ENCODE data around the gene ABI2.
"Not testable (repeated sequence)": the region's sequence is repeated elsewhere in the genome, so short reads cannot be mapped to it uniquely, and the experiment has no call there.

The ABI2 gene

GRCh38 chr2:203327901-203328759, at the start of gene ABI2:
Gene ABI2, plus strand, starts transcription at chr2:203328394. Its CDS starts 121 bp downstream, at chr2:203328515.
- peak; percentile 91 for DNase-seq

DNA sequence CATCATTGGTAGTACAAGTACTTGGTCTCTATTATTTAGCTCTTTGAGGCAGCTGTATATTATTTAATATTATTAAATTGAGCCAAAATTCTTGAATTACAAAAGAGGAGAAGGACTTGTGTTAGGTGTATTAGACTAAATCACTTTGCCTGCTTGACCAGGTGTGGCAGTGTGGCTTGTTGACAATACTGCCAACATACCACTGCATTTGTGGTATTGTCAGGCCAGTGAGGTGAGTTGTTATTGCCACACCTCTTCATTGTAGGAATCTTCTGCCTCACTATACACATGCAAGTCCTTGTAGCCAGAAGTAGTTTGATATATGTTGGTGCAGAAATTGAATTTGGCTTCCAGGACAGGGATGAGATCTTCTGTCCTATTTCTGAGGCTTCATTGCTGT, 48.9 kb upstream of the ABI2 start:
- DNase-seq = no peak

DNA sequence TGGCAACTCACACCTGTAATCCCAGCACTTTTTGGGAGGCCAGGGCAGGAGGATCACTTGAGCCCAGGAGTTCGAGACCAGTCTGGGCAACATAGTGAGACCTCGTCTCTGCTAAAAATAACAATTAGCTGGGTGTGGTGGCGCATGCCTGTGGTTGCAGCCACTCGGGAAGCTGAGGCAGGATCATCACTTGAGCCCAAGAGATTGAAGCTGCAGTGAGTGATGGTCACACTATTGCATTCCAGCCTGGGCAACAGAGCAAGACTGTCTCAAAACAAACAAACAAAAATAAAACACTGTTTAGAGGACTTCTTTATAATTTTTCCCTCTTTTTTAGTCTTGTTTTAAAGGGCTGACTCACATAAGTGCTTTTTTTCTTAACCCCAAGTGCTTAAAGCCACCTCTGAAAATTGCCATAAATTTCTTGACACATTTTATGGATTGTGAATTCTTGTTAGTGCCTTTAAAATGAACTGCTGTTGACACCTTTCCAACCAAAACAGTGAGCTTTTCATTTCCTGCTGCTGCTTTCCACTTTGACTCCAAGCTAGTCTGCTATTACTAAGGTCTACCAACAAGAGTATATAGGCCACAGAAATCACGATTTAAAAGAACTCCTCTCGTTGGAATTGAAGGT, 47.6 kb upstream of the ABI2 start:
- no peak for DNase-seq

GRCh38 chr2:203282101-203282500, 46.1 kb upstream of the ABI2 start:
- DNase-seq = no peak

GRCh38 chr2:203286532-203286931, 41.7 kb upstream of the ABI2 start:
- no peak for DNase-seq

- DNase-seq = no peak
These were observed 26.5 kb upstream of the ABI2 start for GRCh38 chr2:203301667-203302066.

- not testable (repeated sequence) for DNase-seq
These were observed 25.6 kb upstream of the ABI2 start for GRCh38 chr2:203302586-203302985.

DNA sequence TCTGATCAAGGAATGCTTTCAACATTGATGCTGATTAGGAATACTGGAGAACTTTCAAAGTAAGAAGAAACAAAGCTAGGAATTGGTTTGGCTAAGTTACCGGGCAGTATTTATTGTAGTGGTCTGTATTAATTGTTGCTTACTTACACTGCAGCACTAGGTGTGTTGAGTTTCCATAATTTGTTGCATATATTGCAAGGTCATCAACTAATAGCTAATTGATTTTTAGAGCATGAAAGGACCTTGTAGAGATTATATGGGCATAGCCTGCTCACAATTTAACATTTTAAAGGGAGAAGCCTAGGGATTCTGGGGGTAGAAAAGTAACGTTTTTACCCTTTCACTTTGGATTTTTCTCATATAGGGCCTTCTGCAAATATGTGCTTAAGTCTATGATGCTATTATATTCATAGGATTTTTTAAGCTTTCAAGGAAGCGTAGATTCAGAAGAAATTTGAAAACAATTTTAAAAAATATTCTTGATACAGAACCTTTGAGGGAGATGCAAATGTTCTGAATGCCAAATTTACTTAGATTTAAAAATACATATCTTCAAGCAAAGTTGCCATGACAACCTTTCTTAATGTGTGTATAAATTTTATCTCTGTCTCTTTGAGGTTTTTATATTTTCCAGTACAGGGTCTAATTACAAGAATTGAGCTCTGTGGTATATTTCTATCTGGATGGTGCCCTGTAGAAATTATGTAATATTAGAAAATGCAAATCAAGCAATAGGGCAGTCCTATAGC, 17.3 kb upstream of the ABI2 start:
- DNase-seq = no peak

DNA sequence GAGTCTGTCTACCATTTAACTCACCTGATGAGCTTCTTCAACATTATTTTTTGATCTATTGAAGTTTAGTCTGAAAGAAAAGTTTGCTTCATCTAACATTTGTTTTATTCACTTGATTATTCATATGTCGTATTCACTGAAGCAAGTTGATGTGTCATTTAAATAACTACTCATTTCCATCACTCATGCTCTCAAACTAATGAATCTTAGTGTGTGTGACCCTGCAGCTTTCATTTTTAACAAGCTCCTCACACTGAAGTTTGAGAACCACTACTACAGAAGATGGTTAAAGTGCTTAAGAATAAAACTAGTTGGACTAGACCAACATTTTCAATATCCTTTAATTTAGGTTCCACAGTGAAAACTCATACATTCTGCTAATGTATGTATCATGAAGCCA, 1.8 kb upstream of the ABI2 start:
- no peak for DNase-seq

- DNase-seq = no peak
These were observed 653 bp upstream of the ABI2 start for GRCh38 chr2:203327582-203327900.

DNA sequence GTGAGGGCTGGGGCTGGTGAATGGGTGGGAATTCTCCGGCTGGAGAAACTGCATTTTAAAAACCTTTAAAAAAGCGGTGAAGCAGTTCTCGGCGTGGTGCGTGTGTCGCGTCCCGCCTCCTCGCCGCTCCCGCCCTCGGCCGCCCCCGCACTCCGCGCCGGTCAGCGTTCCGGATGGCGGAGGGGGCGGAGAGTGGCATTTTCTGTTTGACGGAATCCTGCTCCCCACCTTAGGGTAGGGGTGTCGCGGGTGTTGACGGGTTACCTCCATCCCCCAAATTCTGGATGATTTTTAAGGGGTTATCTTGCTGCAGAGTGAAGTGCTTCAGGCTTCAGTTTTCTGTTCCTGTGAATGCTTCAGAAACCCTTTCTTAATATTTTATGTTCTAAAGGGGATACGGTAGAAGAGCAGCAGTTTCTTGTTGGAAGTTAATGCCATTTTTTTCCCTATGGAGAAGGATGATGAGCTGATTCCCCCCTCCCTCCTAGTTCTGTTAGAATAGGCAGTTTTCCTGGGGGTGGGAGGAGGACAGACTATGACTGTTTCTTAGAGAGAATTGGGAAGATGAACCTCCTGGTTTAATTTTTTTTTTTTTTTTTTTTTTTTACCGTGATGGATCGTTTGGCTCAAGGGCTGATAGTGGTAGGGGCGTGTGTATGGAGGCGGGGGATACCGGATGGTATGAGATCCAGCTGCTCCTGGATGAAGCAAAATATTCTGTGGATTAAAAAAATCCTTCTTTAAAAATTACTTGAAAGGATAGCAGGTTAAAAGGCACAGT, 756 bp downstream of the ABI2 start:
- no peak for DNase-seq

GRCh38 chr2:203330434-203330833, 2.2 kb downstream of the ABI2 start:
- DNase-seq = no peak

- DNase-seq = no peak
These were observed 10.1 kb downstream of the ABI2 start for GRCh38 chr2:203338322-203338721.

- DNase-seq = no peak
These were observed 12.7 kb downstream of the ABI2 start for GRCh38 chr2:203340791-203341487.

DNA sequence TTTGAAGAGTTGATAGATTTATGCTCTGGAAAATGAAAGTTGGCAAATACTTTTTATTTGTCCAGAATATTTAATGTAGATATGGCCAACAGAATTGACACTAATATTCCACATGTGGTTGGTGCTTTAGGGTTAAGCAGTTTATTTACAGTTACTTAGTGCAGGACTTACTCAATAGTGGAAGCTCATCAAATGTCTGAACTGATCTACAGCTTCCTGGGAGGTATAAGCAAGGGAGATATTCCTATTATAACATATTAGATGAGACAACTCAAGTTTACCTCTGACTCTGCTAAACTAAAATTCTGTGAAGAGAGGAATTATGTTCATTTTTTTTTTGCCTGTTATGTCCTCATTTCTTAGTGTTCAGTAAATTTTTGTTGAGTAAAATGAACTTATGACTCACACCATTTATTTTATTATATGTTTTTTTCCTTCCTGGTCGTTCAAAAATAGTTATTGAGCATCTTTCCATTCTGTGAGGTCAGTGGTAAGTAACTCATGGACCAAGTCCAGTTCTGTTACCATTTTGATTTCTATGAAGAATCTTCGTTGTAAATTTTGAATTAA, 13.6 kb downstream of the ABI2 start:
- DNase-seq = no peak

GRCh38 chr2:203342374-203342773, 14.2 kb downstream of the ABI2 start:
- DNase-seq = not testable (repeated sequence)

- no peak for DNase-seq
These were observed 16.5 kb downstream of the ABI2 start for GRCh38 chr2:203344667-203345066.

- DNase-seq = no peak
These were observed 18.4 kb downstream of the ABI2 start for GRCh38 chr2:203346612-203347011.

DNA sequence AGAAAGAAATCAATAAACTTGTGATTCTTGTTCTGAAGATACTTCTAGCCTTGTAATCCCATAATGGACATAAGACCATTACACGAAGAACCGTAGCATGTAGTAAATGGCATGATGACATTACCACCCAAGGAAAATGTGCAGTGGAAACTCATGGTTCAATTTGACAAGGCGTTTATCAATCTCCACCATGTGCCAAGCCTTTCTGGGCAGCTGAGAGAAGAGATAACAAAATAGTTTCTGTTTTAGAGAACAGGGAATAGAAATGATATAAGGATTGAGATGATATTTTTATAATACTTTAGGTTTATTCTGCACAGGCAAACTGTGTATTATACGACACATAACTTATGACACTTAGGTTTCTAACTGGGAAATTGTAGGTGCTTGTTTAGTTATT, 19.2 kb downstream of the ABI2 start:
- DNase-seq = no peak

DNA sequence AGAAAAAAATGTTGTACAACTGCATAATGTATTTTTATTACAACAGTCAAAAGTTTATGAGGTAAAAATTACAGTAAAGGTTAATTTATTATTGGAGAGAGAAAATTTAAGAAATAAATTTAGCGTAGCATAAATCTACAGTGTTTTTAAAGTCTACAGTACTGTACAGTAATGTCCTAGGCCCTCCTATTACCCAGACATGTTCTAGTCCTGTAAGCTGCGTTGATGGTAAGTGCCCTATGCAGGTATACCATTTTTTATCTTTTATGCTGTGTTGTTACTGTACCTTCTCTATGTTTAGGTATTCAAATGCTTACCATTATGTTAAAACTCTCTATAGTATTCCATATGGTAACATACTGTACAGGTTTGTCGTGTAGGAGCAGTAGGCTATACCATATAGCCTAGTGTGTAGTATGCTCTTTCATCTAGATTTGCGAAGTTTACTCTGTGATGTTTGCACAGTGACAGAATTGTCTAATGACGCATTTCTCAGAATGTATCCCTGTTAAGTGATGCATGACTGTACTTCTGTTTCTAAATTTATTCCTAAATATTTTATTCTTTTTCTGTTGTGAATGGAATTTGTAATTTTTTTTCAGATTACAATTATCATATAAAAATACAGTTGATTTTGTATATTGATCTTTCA, 24.5 kb downstream of the ABI2 start:
- DNase-seq = no peak

DNA sequence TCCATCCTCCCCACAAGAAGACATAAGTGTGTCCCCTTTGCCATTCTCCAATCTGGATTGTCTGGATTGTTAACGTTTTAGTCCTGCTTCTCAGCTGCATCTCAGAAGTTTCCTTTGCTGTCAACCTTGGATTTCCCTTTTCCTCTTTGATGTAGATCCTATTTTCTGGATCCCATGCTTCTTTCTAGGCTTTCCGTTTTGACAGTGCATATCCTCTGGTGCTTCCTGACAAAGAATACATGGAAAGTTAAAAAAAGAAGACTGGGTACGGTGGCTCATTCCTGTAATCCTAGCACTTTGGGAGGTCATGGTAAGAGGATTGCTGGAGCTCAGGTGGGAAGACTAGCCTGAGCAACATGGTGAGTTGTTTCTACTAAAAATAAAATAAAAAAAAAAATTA, 26.8 kb downstream of the ABI2 start:
- no peak for DNase-seq

GRCh38 chr2:203359450-203359849, 31.3 kb downstream of the ABI2 start:
- DNase-seq = no peak
